ENCODE data around the gene TOP3A. TPM values are rescaled to one million over a fixed set of nuclear protein-coding genes. Genes with fewer than 3 reads are reported as not detected.

TOP3A gene
- total RNA-seq, 1 donor from 2014 or later: 49.2 TPM

- peaks cover 4% of the 10 kb centered on the region for H3K27me3 Mint-ChIP-seq (ENCODE audit: insufficient read depth, low read depth)
- peaks cover 21% of the 10 kb centered on the region for H3K4me1 ChIP-seq
- no peak for DNase-seq (ENCODE audit: low spot score)
- peaks cover 28% of the 10 kb centered on the region for H3K36me3 Mint-ChIP-seq
- no peak overlapping the region for H2AFZ ChIP-seq (replicated peaks)
- no peak overlapping the region for H3K27ac ChIP-seq
- H4K20me1 ChIP-seq (ENCODE audit: low read depth): peaks cover 35% of the 10 kb centered on the region
- H3K27ac Mint-ChIP-seq: no peak overlapping the region
- TF ChIP-seq EZH2 (IDR thresholded peaks at IDR 0.05) (no peak), CTCF (IDR thresholded peaks at IDR 0.05) (no peak), EZH2phosphoT487 (IDR thresholded peaks at IDR 0.05) (no peak)
- no peaks in the 10 kb centered on the region for H3K27me3 ChIP-seq
- no peaks in the 10 kb centered on the region for H3K9me3 ChIP-seq (ENCODE audit: low read depth)
- H3K4me2 ChIP-seq: no peak overlapping the region
- H3K9me3 Mint-ChIP-seq: no peaks in the 10 kb centered on the region
- no peaks in the 10 kb centered on the region for H3K36me3 ChIP-seq
- H3K9ac ChIP-seq: no peak overlapping the region
- peaks cover 29% of the 10 kb centered on the region for H3K4me1 Mint-ChIP-seq
- peaks cover 39% of the 10 kb centered on the region for H3K79me2 ChIP-seq (ENCODE audit: low read depth)
- H3F3A ChIP-seq (ENCODE audit: low read depth): peaks cover 8% of the 10 kb centered on the region
- no peak overlapping the region for H3K4me3 Mint-ChIP-seq
- H3K4me3 ChIP-seq: no peak overlapping the region
Measured at GRCh38 chr17:18234853-18235380, 79.9 kb downstream of the TOP3A start.

GRCh38 chr17:18233803-18234518 lies 80.8 kb downstream of the TOP3A start:
- no peak overlapping the region for H3K4me3 ChIP-seq
- no peaks in the 10 kb centered on the region for H3K9me3 Mint-ChIP-seq
- H3K36me3 ChIP-seq: no peaks in the 10 kb centered on the region
- no peaks in the 10 kb centered on the region for H3K27me3 ChIP-seq
- H3K79me2 ChIP-seq (ENCODE audit: low read depth): peaks cover 48% of the 10 kb centered on the region
- H2AFZ ChIP-seq (replicated peaks): no peak overlapping the region
- peaks cover 38% of the 10 kb centered on the region for H3K4me1 Mint-ChIP-seq
- H3K27ac ChIP-seq: no peak overlapping the region
- TF ChIP-seq EZH2phosphoT487 (IDR thresholded peaks at IDR 0.05): no peak
- no peak for TF ChIP-seq EZH2 (IDR thresholded peaks at IDR 0.05)
- TF ChIP-seq CTCF (IDR thresholded peaks at IDR 0.05): no peak
- H3K4me3 Mint-ChIP-seq: no peak overlapping the region
- peaks cover 45% of the 10 kb centered on the region for H4K20me1 ChIP-seq (ENCODE audit: low read depth)
- no peak overlapping the region for H3K4me2 ChIP-seq
- H3F3A ChIP-seq (ENCODE audit: low read depth): peaks cover 8% of the 10 kb centered on the region
- H3K27me3 Mint-ChIP-seq (ENCODE audit: insufficient read depth, low read depth): peaks cover 6% of the 10 kb centered on the region
- H3K9me3 ChIP-seq (ENCODE audit: low read depth): no peaks in the 10 kb centered on the region
- H3K36me3 Mint-ChIP-seq: peaks cover 19% of the 10 kb centered on the region
- no peak overlapping the region for H3K9ac ChIP-seq
- DNase-seq (ENCODE audit: low spot score): no peak
- peaks cover 28% of the 10 kb centered on the region for H3K4me1 ChIP-seq
- no peak overlapping the region for H3K27ac Mint-ChIP-seq

- Histone ChIP-seq H3K9me3 (ENCODE audit: low read depth) (no peaks in the 10 kb centered on the region), H3K36me3 (no peaks in the 10 kb centered on the region), H2AFZ (replicated peaks) (no peak overlapping the region), H3K9ac (no peak overlapping the region), H3K27ac (peak overlapping the region; percentile 70), H3K4me1 (peaks cover 50% of the 10 kb centered on the region), H3K4me2 (peak overlapping the region; percentile 79), H3F3A (ENCODE audit: low read depth) (peaks cover 8% of the 10 kb centered on the region), H3K79me2 (ENCODE audit: low read depth) (peaks cover 76% of the 10 kb centered on the region), H3K4me3 (peak overlapping the region; percentile 39), H4K20me1 (ENCODE audit: low read depth) (peaks cover 73% of the 10 kb centered on the region), H3K27me3 (no peaks in the 10 kb centered on the region)
- Mint-ChIP-seq H3K4me1 (peaks cover 63% of the 10 kb centered on the region), H3K27ac (peak overlapping the region; percentile 98), H3K27me3 (ENCODE audit: insufficient read depth, low read depth) (peaks cover 6% of the 10 kb centered on the region), H3K4me3 (peak overlapping the region; percentile 80), H3K36me3 (peaks cover 10% of the 10 kb centered on the region), H3K9me3 (no peaks in the 10 kb centered on the region)
- peak; percentile 89 for DNase-seq (ENCODE audit: low spot score)
- TF ChIP-seq CTCF (IDR thresholded peaks at IDR 0.05) (no peak), EZH2 (IDR thresholded peaks at IDR 0.05) (no peak), EZH2phosphoT487 (IDR thresholded peaks at IDR 0.05) (no peak)
Measured at GRCh38 chr17:18231164-18231563, 83.6 kb downstream of the TOP3A start.
